Fibroblast of skin of left biceps (primary cell): ENCODE results near the gene GOSR1.
"Not testable (repeated sequence)": the region's sequence is repeated elsewhere in the genome, so short reads cannot be mapped to it uniquely, and the experiment has no call there.

Experiments used
- DNase-seq, 2 experiments: peaks; one replicate each; pipeline ENCODE4 v3.0.0-alpha.2; 2013; ENCODE audit warnings: low read depth in 2 of 2

The GOSR1 gene

GRCh38 chr17:30545024-30545423 is 67.8 kb downstream of the GOSR1 start:
- no peak for DNase-seq

GRCh38 chr17:30547778-30548573 is 70.8 kb downstream of the GOSR1 start:
- no peak for DNase-seq

GRCh38 chr17:30549181-30549580 is 72.0 kb downstream of the GOSR1 start:
- DNase-seq: not testable (repeated sequence)

- DNase-seq: no peak
Measured at GRCh38 chr17:30549864-30550511, 72.8 kb downstream of the GOSR1 start.

GRCh38 chr17:30550512-30551273 is 73.5 kb downstream of the GOSR1 start:
- DNase-seq: no peak

- DNase-seq: not testable (repeated sequence)
Measured at GRCh38 chr17:30551274-30551995, 74.2 kb downstream of the GOSR1 start.

GRCh38 chr17:30551996-30552339 is 74.8 kb downstream of the GOSR1 start:
- no peak for DNase-seq

- no peak for DNase-seq
Measured at GRCh38 chr17:30552994-30553566, 75.9 kb downstream of the GOSR1 start.

- not testable (repeated sequence) for DNase-seq
Measured at GRCh38 chr17:30553823-30554440, 76.7 kb downstream of the GOSR1 start.

- no peak for DNase-seq
Measured at GRCh38 chr17:30554839-30555751, 77.9 kb downstream of the GOSR1 start.

- no peak for DNase-seq
Measured at GRCh38 chr17:30555942-30556341, 78.7 kb downstream of the GOSR1 start.

GRCh38 chr17:30556374-30557332 is 79.4 kb downstream of the GOSR1 start:
- DNase-seq: no peak

GRCh38 chr17:30557916-30558685 is 80.9 kb downstream of the GOSR1 start:
- no peak for DNase-seq

GRCh38 chr17:30558686-30559545 is 81.7 kb downstream of the GOSR1 start:
- DNase-seq: no peak

- no peak for DNase-seq
Measured at GRCh38 chr17:30559656-30560055, 82.4 kb downstream of the GOSR1 start.

GRCh38 chr17:30560117-30561026 is 83.2 kb downstream of the GOSR1 start:
- not testable (repeated sequence) for DNase-seq
